Measurements from ENCODE around the gene PCNX4.

Gene PCNX4

GRCh38 chr14:60178164-60178563 lies 86.4 kb downstream of the PCNX4 start:
- Mint-ChIP-seq H3K9me3 (no peaks in the 10 kb centered on the region), H3K4me1 (peaks cover 1% of the 10 kb centered on the region), H3K27ac (no peak overlapping the region), H3K27me3 (no peaks in the 10 kb centered on the region), H3K4me3 (no peak overlapping the region), H3K36me3 (no peaks in the 10 kb centered on the region)

DNA sequence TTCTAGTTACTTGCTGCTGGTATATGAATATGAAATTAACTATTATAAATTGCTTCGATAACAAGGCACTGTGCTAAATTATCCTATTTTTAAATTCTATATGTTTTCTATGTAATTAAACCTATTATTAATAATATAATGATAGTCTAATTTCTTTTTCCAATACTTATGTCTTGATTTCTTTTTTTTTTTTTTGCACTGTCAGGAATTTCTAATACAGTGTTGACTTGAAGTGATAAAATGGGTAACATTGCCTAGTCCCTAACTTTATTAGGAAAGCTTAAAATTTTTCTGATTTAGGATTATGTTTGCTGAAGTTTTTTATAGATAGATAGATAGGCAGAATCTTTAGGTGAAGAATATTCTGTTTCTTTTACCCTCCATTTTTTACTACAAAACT lies 87.1 kb downstream of the PCNX4 start:
- no peaks in the 10 kb centered on the region for H3K9me3 Mint-ChIP-seq
- no peaks in the 10 kb centered on the region for H3K36me3 Mint-ChIP-seq
- no peak overlapping the region for H3K4me3 Mint-ChIP-seq
- no peak overlapping the region for H3K27ac Mint-ChIP-seq
- peaks cover 8% of the 10 kb centered on the region for H3K4me1 Mint-ChIP-seq
- no peaks in the 10 kb centered on the region for H3K27me3 Mint-ChIP-seq

DNA sequence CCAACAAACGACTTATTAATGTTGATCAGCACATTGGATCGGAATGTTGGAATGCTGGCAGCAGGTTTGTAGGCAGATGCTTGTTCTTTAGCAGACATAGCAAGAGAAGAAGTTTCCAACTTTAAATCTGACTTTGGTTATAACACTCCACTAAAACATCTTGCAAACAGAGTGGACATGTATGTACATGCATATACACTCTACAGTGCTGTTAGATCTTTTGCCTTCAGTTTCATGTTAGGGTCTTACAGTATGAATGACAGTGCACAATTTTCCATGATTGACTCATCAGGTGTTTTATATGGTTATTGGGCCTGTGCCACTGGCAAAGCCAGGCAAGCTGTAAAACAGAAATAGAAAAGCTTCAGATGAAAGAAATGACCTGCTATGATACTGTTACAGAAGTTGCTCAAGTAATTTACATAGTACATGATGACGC lies 87.7 kb downstream of the PCNX4 start:
- H3K27ac Mint-ChIP-seq: peak overlapping the region; percentile 2
- H3K4me3 Mint-ChIP-seq: no peak overlapping the region
- H3K36me3 Mint-ChIP-seq: no peaks in the 10 kb centered on the region
- H3K9me3 Mint-ChIP-seq: no peaks in the 10 kb centered on the region
- H3K4me1 Mint-ChIP-seq: peaks cover 11% of the 10 kb centered on the region
- H3K27me3 Mint-ChIP-seq: no peaks in the 10 kb centered on the region

GRCh38 chr14:60183138-60183537 lies 91.4 kb downstream of the PCNX4 start:
- H3K27me3 Mint-ChIP-seq: no peaks in the 10 kb centered on the region
- no peaks in the 10 kb centered on the region for H3K36me3 Mint-ChIP-seq
- peak overlapping the region; percentile 92 for H3K27ac Mint-ChIP-seq
- H3K4me1 Mint-ChIP-seq: peaks cover 11% of the 10 kb centered on the region
- no peak overlapping the region for H3K4me3 Mint-ChIP-seq
- no peaks in the 10 kb centered on the region for H3K9me3 Mint-ChIP-seq

- H3K27ac Mint-ChIP-seq: peak overlapping the region; percentile 92
- no peaks in the 10 kb centered on the region for H3K36me3 Mint-ChIP-seq
- peaks cover 11% of the 10 kb centered on the region for H3K4me1 Mint-ChIP-seq
- peak overlapping the region; percentile 82 for H3K4me3 Mint-ChIP-seq
- no peaks in the 10 kb centered on the region for H3K27me3 Mint-ChIP-seq
- H3K9me3 Mint-ChIP-seq: no peaks in the 10 kb centered on the region
Observed at GRCh38 chr14:60183741-60184140, 92.0 kb downstream of the PCNX4 start.

- peak overlapping the region; percentile 92 for H3K27ac Mint-ChIP-seq
- no peaks in the 10 kb centered on the region for H3K9me3 Mint-ChIP-seq
- peak overlapping the region; percentile 82 for H3K4me3 Mint-ChIP-seq
- H3K36me3 Mint-ChIP-seq: no peaks in the 10 kb centered on the region
- no peaks in the 10 kb centered on the region for H3K27me3 Mint-ChIP-seq
- H3K4me1 Mint-ChIP-seq: peaks cover 11% of the 10 kb centered on the region
Observed at GRCh38 chr14:60184146-60184904, 92.6 kb downstream of the PCNX4 start.

GRCh38 chr14:60184905-60185555 lies 93.3 kb downstream of the PCNX4 start:
- Mint-ChIP-seq H3K4me1 (peaks cover 11% of the 10 kb centered on the region), H3K9me3 (no peaks in the 10 kb centered on the region), H3K36me3 (no peaks in the 10 kb centered on the region), H3K27me3 (no peaks in the 10 kb centered on the region), H3K4me3 (no peak overlapping the region), H3K27ac (no peak overlapping the region)

GRCh38 chr14:60188115-60188514 lies 96.4 kb downstream of the PCNX4 start:
- H3K27ac Mint-ChIP-seq: no peak overlapping the region
- H3K27me3 Mint-ChIP-seq: no peaks in the 10 kb centered on the region
- no peaks in the 10 kb centered on the region for H3K9me3 Mint-ChIP-seq
- H3K4me1 Mint-ChIP-seq: peaks cover 10% of the 10 kb centered on the region
- no peak overlapping the region for H3K4me3 Mint-ChIP-seq
- no peaks in the 10 kb centered on the region for H3K36me3 Mint-ChIP-seq

DNA sequence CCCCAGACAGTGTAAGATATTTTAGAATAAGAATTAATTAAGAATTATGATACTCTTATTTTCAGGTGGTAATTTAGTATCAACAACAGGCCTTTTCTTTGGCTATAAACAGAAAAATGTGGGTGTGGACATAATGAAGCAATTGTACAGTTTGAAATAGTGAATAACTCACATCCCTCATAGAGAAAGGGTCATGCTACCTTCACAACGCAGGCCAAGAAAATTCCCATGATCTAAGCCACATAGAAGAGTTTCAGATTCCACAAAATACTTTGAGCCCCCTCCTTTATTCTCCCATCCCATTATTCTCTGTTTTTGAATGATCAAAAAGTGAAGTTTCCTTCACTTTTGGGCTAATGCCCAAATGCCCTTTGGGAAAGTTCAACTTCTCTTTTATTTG lies 97.0 kb downstream of the PCNX4 start:
- Mint-ChIP-seq H3K27ac (no peak overlapping the region), H3K4me3 (no peak overlapping the region), H3K36me3 (no peaks in the 10 kb centered on the region), H3K4me1 (peaks cover 5% of the 10 kb centered on the region), H3K9me3 (no peaks in the 10 kb centered on the region), H3K27me3 (no peaks in the 10 kb centered on the region)

DNA sequence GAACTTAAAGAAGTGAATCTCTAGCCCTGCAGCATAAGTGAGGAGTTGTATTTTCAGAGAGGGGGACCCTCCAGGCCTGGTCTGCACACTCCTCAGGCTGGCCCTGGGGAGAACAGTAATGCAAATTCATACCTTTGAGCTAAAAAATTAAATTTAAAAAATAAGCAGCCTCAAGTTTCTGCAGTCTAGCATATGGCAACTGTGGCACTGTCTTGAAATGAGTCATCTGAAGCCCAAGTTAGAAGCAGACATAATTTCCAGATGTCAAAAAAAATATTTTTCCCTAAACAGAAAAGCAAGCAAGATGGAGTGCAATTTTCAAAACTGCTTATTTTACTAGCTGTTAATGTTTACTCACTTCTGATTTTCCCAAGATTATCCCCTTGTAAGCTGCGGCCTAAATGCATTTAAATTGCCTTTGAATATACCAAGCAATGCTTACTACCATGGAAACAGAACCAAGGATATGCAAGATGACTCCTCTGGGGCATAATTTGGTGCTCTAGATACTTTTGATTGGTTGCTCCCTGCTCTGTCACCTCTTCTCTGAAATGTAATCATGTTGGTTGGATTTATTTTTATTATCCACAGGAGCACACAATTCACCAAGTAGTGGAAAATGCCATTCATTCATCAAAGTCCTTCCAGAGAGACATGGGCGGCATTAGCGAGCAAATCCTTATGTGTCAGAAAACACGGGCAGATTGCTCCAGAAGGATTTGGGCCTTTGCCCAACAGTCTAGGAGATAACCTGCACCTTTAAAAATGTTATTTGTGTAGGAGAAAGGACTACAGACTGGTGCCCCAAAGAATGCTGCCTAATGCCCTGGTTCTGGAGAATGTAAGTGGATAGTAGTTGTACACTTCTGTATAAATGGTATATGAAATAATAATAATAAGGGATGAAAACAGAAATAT lies 98.5 kb downstream of the PCNX4 start:
- H3K27me3 Mint-ChIP-seq: no peaks in the 10 kb centered on the region
- no peak overlapping the region for H3K27ac Mint-ChIP-seq
- H3K4me3 Mint-ChIP-seq: no peak overlapping the region
- no peaks in the 10 kb centered on the region for H3K36me3 Mint-ChIP-seq
- no peaks in the 10 kb centered on the region for H3K4me1 Mint-ChIP-seq
- H3K9me3 Mint-ChIP-seq: no peaks in the 10 kb centered on the region

- H3K4me3 Mint-ChIP-seq: no peak overlapping the region
- peaks cover 2% of the 10 kb centered on the region for H3K36me3 Mint-ChIP-seq
- peaks cover 2% of the 10 kb centered on the region for H3K27me3 Mint-ChIP-seq
- H3K27ac Mint-ChIP-seq: no peak overlapping the region
- peaks cover 14% of the 10 kb centered on the region for H3K9me3 Mint-ChIP-seq
- H3K4me1 Mint-ChIP-seq: peaks cover 9% of the 10 kb centered on the region
Observed at GRCh38 chr14:60195179-60195810, 103.6 kb downstream of the PCNX4 start.

GRCh38 chr14:60196291-60196690 lies 104.6 kb downstream of the PCNX4 start:
- no peak overlapping the region for H3K4me3 Mint-ChIP-seq
- peaks cover 2% of the 10 kb centered on the region for H3K36me3 Mint-ChIP-seq
- peaks cover 14% of the 10 kb centered on the region for H3K9me3 Mint-ChIP-seq
- no peak overlapping the region for H3K27ac Mint-ChIP-seq
- H3K27me3 Mint-ChIP-seq: peaks cover 2% of the 10 kb centered on the region
- H3K4me1 Mint-ChIP-seq: peaks cover 9% of the 10 kb centered on the region

- Mint-ChIP-seq H3K27ac (no peak overlapping the region), H3K27me3 (peaks cover 2% of the 10 kb centered on the region), H3K9me3 (peaks cover 14% of the 10 kb centered on the region), H3K4me1 (peaks cover 9% of the 10 kb centered on the region), H3K4me3 (no peak overlapping the region), H3K36me3 (peaks cover 2% of the 10 kb centered on the region)
Observed at GRCh38 chr14:60197629-60198303, 106.0 kb downstream of the PCNX4 start.

DNA sequence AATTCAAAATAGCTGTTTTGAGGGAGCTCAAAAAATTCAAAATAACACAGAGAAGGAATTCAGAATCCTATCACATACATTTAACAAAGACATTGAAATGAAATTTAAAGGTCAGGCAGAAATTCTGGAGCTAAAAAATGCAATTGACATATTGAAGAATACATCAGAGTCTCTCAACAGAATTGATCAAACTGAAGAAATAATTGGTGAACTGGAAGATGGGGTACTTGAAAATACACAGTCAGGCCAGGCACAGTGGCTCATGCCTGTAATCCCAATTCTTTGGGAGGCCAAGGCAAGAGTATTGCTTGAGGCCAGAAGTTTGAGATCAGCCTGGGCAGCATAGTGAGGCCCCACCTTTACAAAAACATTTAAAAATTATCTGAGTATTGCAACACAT lies 107.6 kb downstream of the PCNX4 start:
- Mint-ChIP-seq H3K4me1 (peaks cover 9% of the 10 kb centered on the region), H3K4me3 (no peak overlapping the region), H3K36me3 (peaks cover 2% of the 10 kb centered on the region), H3K9me3 (peaks cover 14% of the 10 kb centered on the region), H3K27me3 (peaks cover 2% of the 10 kb centered on the region), H3K27ac (no peak overlapping the region)

Data from activated naive CD4-positive, alpha-beta T cell treated with anti-CD3 and anti-CD28 coated beads, Interleukin-2, amount 50 U/mL, for 24 hours (primary cell).